Measurements from ENCODE around the gene PLAAT4. TPM values are rescaled to one million over a fixed set of nuclear protein-coding genes. Genes with fewer than 3 reads are reported as not detected.
"Not testable (repeated sequence)": the region's sequence is repeated elsewhere in the genome, so short reads cannot be mapped to it uniquely, and the experiment has no call there.

Gene PLAAT4
- total and polyA plus RNA-seq, 8 donors = 4.0 to 262 (median 88.0) TPM

DNA sequence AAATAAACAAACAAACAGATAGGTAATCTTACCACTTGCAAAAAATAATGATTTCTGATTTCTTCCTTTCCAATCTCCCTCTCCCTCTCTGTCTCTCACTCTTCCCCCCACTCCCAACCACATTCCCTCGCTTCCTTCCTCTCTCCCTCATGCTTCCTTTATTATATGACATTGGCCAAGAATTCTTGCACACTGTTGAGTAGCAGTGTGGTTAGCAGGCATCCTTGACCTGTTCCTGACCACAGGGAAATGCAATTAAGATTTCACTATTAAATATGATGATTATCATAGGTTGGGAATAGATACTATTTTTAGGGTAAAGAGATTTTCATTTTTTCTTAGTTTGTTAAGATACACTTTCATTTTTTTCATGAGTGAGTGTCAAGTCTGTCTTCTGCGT is 14.7 kb upstream of the PLAAT4 start:
- WGBS, 5 donors = 84 to 98% (median 90%) methylated on average over 2 of the region's 2 CpGs

DNA sequence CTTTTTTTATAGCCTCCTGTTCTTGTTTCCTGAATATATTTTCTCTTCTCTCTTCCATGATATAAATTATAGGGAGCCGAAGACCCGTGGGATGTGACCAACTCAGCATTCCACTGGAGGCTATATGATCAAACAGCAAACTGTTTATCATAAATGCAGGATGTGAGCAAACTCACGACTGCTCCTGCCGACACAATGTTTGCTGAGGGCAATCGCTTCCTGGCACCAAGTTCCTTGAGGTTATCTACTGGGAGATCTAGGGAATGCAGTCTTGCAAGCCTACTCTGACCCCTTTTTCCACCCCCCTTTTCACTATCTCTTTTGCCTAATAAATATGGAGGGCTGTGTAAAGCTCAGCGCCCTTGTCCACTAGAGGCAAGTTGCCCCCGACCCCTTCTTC is 13.5 kb upstream of the PLAAT4 start:
- no peak for DNase-seq
- 51 to 71% (median 56%) methylated on average over 7 of the region's 7 CpGs for WGBS, 5 donors
- Histone ChIP-seq H3K27me3 (no peaks in the 10 kb centered on the region), H3K9me3 (peaks cover 0 to 7% (median 2%) of the 10 kb centered on the region in 4 donors), H3K27ac (no peak overlapping the region), H3K36me3 (no peaks in the 10 kb centered on the region), H3K4me1 (no peaks in the 10 kb centered on the region), H3K4me3 (no peak overlapping the region)
- TF ChIP-seq POLR2AphosphoS5 (IDR thresholded peaks at IDR 0.05) = no peak
- no peak for TF ChIP-seq POLR2A (IDR thresholded peaks at IDR 0.05)
- TF ChIP-seq EP300 (IDR thresholded peaks at IDR 0.05) = no peak
- TF ChIP-seq, protein P1, sequence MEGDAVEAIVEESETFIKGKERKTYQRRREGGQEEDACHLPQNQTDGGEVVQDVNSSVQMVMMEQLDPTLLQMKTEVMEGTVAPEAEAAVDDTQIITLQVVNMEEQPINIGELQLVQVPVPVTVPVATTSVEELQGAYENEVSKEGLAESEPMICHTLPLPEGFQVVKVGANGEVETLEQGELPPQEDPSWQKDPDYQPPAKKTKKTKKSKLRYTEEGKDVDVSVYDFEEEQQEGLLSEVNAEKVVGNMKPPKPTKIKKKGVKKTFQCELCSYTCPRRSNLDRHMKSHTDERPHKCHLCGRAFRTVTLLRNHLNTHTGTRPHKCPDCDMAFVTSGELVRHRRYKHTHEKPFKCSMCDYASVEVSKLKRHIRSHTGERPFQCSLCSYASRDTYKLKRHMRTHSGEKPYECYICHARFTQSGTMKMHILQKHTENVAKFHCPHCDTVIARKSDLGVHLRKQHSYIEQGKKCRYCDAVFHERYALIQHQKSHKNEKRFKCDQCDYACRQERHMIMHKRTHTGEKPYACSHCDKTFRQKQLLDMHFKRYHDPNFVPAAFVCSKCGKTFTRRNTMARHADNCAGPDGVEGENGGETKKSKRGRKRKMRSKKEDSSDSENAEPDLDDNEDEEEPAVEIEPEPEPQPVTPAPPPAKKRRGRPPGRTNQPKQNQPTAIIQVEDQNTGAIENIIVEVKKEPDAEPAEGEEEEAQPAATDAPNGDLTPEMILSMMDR (IDR thresholded peaks at IDR 0.05) = no peak
- intact Hi-C loops (cut with DNase I; ENCODE audit: low total_unique reads) = no loop called here

More for the DNA sequence above, 14.7 kb upstream of the PLAAT4 start:
- DNase-seq = no peak
- Histone ChIP-seq H3K4me3 (no peak overlapping the region), H3K27me3 (no peaks in the 10 kb centered on the region), H3K27ac (no peak overlapping the region), H3K9me3 (peaks cover 0 to 7% (median 2%) of the 10 kb centered on the region in 4 donors), H3K4me1 (no peaks in the 10 kb centered on the region), H3K36me3 (no peaks in the 10 kb centered on the region)
- intact Hi-C loops (cut with DNase I; ENCODE audit: low total_unique reads) = no loop called here
- no peak for TF ChIP-seq POLR2A (IDR thresholded peaks at IDR 0.05)
- no peak for TF ChIP-seq POLR2AphosphoS5 (IDR thresholded peaks at IDR 0.05)

DNA sequence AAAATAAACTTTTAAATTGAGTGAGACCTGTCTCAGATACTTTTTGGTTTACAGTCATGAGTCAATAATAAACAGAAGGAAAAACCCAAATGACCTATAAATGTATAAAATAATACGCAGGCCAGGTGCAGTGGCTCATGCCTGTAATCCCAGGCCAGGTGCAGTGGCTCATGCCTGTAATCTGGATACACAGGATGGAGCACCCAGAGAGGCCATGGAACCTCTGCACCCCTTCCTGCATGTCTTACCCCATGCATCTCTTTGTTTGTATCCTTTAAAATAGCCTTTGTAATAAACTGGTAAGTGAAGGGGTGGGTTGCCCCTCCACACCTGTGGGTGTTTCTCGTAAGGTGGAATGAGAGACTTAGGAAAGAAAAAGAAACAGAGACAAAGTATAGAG is 8.9 kb upstream of the PLAAT4 start:
- H3K4me1 ChIP-seq = peaks cover under 1 to 15% (median 13%) of the 10 kb centered on the region in 4 donors
- DNase-seq = no peak
- no peak overlapping the region for H3K27ac ChIP-seq
- H3K36me3 ChIP-seq = no peaks in the 10 kb centered on the region
- no peak for TF ChIP-seq POLR2A (IDR thresholded peaks at IDR 0.05)
- TF ChIP-seq POLR2AphosphoS5 (IDR thresholded peaks at IDR 0.05) = no peak
- TF ChIP-seq EP300 (IDR thresholded peaks at IDR 0.05) = no peak
- TF ChIP-seq, protein P1 (IDR thresholded peaks at IDR 0.05) = no peak
- WGBS, 5 donors = 78 to 96% (median 85%) methylated on average over 2 of the region's 2 CpGs
- H3K27me3 ChIP-seq = no peaks in the 10 kb centered on the region
- intact Hi-C loops (cut with DNase I; ENCODE audit: low total_unique reads) = no loop called here
- H3K4me3 ChIP-seq = no peak overlapping the region
- peaks cover 0 to 7% (median 2%) of the 10 kb centered on the region in 4 donors for H3K9me3 ChIP-seq

DNA sequence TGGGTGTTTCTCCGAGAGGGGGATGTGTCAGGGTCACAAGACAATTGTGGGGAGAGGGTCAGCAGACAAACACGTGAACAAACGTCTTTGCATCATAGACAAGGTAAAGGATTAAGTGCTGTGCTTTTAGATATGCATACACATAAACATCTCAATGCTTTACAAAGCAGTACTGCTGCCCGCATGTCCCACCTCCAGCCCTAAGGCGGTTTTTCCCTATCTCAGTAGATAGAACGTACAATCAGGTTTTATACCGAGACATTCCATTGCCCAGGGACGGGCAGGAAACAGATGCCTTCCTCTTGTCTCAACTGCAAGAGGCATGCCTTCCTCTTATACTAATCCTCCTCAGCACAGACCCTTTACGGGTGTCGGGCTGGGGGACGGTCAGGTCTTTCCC is 8.5 kb upstream of the PLAAT4 start:
- intact Hi-C loops (cut with DNase I; ENCODE audit: low total_unique reads); H3K36me3 ChIP-seq; H3K4me3 ChIP-seq; H3K27me3 ChIP-seq; DNase-seq; H3K27ac ChIP-seq; H3K9me3 ChIP-seq: not testable (repeated sequence)
- H3K4me1 ChIP-seq = peaks cover 3 to 20% (median 13%) of the 10 kb centered on the region in 4 donors
- WGBS, 5 donors = 34 to 51% (median 42%) methylated on average over 3 to 8 of the region's 11 CpGs

DNA sequence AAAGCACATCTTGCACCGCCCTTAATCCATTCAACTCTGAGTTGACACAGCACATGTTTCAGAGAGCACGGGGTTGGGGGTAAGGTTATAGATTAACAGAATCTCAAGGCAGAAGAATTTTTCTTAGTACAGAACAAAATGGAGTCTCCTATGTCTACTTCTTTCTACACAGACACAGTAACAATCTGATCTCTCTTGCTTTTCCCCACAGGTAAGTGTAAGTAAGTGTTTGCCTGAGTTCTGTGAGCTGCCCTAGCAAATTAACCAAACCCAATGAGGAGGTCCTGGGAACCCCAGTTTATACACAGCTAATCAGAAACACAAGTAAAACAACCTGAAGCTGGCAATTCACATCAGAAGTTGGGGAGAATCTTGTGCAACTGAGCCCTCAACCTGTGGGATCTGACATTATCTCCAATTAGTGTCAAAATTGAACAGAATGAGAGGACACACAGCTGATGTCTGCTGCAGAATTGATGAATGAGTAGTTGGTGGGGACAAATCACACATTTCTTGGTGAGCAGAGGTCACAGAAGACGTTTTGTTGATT is 7.8 kb upstream of the PLAAT4 start:
- H3K4me3 ChIP-seq; H3K9me3 ChIP-seq; DNase-seq; intact Hi-C loops (cut with DNase I; ENCODE audit: low total_unique reads); H3K27ac ChIP-seq; H3K36me3 ChIP-seq; H3K27me3 ChIP-seq: not testable (repeated sequence)
- peaks cover 3 to 23% (median 13%) of the 10 kb centered on the region in 4 donors for H3K4me1 ChIP-seq
- WGBS, 5 donors = 43 to 61% (median 52%) methylated on average over 1 of the region's 3 CpGs

DNA sequence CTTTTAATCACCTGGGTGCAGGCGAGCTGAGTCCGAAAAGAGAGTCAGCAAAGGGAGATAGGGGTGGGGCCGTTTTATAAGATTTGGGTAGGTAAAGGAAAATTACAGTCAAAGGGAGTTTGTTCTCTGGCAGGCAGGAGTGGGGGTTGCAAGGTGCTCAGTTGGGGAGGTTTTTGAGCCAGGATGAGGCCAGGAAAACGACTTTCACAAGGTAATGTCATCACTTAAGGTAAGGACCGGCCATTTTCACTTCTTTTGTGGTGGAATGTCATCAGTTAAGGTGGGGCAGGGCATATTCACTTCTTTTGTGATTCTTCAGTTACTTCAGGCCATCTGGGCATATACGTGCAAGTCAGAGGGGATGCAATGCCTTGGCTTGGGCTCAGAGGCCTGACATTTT is 7.2 kb upstream of the PLAAT4 start:
- H3K36me3 ChIP-seq; H3K4me3 ChIP-seq; H3K27me3 ChIP-seq; H3K27ac ChIP-seq; intact Hi-C loops (cut with DNase I; ENCODE audit: low total_unique reads); H3K9me3 ChIP-seq; DNase-seq: not testable (repeated sequence)
- 73 to 85% (median 82%) methylated on average over 6 of the region's 6 CpGs for WGBS, 5 donors
- H3K4me1 ChIP-seq = peaks cover 3 to 23% (median 13%) of the 10 kb centered on the region in 4 donors

Data from stomach (tissue), 9 donors.